ENCODE measurements around the gene ZFR.
"Not testable (repeated sequence)": the region's sequence is repeated elsewhere in the genome, so short reads cannot be mapped to it uniquely, and the experiment has no call there.

ZFR gene

GRCh38 chr5:32403760-32404159 lies 40.8 kb downstream of the ZFR start:
- DNase-seq: no peak

- no peak for DNase-seq
Observed at GRCh38 chr5:32400401-32400800, 44.1 kb downstream of the ZFR start.

DNA sequence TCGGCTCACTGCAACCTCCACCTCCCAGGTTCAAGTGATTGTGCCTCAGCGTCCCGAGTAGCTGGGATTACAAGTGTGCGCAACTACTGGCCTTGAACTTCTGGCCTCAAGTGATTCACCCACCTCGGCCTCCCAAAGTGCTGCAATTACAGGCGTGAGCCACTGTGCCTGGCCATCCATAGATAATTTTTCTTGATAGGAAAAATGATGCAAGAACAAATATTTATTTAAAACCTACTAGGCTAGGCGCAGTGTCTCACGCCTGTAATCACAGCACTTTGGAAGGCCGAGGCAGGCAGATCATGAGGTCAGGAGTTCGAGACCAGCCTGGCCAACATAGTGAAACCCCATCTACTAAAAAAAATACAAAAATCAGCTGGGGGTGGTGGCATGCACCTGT lies 45.8 kb downstream of the ZFR start:
- DNase-seq: not testable (repeated sequence)

GRCh38 chr5:32394981-32395380 lies 49.6 kb downstream of the ZFR start:
- no peak for DNase-seq

GRCh38 chr5:32392039-32392438 lies 52.5 kb downstream of the ZFR start:
- no peak for DNase-seq

DNA sequence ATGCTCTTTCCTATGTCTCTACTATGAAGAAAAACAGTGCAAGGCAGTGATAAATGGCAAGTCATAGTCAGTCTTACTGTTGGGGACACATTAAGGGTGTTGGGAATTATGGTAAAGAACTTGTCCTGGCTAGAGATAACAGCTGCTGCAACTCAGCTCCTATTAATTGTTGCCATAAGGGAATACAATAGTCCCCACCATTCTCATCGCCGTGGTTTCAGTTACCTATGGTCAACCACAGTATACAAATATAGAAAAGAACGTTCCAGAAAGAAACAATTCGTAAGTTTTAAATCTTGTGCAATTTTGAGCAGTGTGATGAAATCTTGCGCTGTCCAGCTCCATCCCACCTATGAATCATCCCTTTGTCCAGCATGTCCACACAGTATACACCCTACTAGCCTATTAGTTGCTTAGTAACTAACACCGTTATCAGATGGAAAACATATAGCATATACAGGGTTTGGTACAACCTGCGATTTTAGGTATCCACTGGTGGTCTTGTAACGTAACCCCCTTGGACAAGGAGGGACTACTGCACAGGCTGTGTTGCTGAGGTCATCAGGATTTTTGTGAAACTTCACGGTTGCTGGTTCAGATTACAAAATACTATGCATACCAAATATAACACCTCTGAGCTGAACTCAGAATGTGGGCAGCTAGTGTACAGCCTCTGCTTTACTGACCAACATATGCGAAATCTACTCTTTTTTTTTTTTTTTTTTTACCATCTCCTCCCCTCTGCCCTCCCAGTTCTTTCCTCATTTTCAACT lies 53.5 kb downstream of the ZFR start:
- DNase-seq: no peak

- DNase-seq: no peak
Observed at GRCh38 chr5:32388432-32389129, 56.0 kb downstream of the ZFR start.

DNA sequence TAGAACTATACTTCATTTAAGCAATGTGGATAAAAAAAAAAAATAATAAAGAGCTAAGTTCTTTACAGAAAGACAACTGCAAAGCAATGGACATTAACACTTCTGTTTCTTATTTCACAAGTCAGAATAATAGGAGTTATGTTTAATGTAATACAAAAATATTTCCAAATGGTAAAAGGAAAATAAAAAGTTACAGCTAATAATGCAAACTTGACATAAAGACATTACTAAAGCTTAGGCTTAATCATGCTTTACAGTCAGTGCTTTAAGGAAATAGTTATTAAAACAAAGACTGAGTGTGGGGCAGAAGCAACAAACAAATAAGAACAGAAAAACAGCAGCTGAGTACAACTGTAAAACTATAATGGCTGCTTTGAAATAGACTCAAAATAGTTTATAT lies 56.7 kb downstream of the ZFR start:
- no peak for DNase-seq

- no peak for DNase-seq
Observed at GRCh38 chr5:32387211-32387610, 57.3 kb downstream of the ZFR start.

- DNase-seq: no peak
Observed at GRCh38 chr5:32384621-32385020, 59.9 kb downstream of the ZFR start.

DNA sequence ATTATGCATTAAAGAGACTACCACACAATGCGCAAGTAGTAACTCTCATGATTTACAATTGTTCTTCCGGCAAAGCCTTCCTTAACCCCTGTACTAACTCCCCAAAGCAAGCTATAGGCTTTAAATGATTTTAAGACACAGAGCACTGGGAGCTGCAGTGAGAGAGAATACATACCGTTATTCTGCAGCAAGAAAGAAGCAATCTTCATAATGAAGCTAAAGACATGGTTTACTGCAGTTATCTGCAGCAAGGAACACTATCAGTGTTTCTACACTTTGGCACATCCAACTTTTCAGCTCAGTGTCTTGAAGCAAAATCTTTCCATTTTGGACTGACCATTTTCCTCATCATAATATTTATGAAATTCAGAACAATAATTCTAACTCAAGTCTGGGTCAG lies 61.0 kb downstream of the ZFR start:
- no peak for DNase-seq

DNA sequence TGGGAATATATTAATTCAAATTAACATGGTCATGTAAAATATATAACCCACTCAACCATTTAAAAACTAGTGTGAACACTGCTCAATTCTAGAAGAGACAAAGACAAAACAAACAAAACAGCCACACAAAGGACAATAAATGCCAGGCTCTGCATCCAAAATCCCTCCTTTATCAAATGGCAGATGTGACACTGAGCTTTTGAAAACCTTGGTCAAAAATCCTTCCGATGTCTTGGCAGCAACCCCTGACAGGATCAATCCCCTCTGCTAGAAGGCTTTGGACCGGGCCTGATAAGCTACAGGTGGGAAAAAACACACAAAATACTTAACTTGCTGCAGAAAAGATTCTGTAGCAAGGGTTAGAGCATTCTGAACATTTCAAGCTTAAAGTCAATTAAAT lies 61.5 kb downstream of the ZFR start:
- no peak for DNase-seq

GRCh38 chr5:32379421-32379820 lies 65.1 kb downstream of the ZFR start:
- DNase-seq: no peak

DNA sequence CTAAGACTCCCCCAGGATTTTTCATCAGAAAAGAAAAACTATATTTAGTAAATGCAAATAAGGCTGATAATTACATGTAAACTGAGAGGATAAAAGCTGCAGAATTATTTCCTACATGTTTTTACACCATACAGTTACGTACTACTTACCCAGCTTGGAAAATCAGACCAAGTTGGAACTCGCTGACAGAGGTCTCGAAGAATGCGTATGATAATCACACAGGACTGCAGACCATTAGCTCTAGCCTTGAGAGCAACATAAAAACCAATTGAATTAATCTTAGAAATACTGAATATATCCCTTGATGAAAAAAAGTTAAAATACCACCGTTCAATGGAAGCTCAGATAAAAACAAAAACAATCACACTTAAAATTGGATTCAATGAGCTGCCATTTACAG lies 65.6 kb downstream of the ZFR start:
- DNase-seq: no peak

DNA sequence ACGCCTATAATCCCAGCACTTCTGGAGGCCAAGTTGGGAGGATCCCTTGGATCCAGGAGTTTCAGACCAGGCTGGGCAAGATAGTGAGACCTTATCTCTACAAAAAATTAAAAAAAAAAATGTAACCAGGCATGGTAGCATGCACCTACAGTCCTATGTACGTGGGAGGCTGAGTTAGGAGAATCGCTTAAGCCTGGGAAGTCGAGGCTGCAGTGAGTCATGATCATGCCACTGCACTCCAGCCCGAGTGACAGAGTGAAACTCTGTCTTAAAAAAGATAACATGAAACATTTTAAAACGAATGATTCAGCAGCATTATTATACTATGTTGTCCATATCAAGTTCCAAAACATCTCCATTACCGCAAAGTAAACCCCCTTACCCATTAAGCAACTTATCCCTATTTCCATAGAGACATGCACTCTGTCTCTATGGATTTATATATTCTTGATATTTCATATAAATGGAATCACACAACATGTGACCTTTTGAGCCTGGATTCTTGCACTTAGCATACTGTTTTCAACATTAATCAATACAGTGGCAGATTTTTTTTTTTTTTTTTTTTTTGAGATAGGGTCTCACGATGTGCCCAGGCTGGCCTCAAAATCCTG lies 74.9 kb downstream of the ZFR start:
- no peak for DNase-seq

DNA sequence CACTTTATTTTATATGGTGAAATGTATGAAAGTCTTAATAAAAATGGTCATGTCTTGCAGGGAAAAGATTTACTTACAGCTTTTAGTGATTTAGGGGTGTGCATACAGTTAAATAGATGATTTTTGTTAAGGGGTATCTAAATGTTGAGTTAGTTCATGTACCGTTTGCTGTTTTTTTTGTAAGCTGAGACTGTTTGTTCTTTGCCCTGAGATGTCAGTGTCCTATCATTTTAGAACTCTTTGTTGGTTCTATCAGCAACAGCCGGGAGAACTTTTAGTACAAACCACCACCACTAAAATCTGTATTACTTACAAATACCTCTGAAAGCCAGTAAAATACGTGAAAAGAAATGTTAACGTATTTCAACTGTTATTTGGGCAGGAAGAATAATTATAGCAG lies 75.5 kb downstream of the ZFR start:
- DNase-seq: no peak

DNA sequence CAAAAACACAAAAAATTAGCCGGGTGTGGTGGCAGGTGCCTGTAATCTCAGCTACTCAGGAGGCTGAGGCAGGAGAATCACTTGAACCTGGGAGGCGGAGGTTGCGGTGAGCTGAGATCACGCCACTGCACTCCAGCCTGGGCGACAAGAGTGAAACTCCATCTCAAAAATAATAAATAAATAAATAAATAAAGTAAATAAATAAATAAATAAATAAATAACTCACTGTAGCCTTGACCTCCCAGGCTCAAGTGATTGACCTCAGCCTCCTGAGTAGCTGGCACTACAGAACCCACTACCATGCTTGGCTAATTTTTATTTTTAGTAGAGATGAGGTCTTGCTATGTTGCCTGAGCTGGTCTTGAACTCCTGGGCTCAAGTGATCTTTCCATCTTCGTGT lies 77.3 kb downstream of the ZFR start:
- not testable (repeated sequence) for DNase-seq

DNA sequence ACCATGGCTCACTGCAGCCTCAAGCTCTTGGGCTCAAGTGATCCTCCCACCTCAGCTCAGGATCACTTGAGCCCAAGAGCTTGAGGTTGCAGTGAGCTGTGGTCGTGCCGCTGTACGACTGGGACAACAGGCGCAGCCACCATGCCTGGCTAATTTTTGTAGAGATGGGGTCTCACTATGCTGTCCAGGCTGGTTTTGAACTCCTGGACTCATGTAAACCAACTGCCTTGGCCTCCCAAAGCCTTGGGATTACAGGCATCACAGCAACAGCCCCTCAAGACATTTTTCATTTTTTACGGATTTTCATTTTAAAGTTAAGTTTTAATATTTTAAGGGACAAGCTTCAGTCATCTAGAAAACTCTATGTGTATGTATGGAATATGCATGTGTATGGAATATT lies 78.9 kb downstream of the ZFR start:
- no peak for DNase-seq

- DNase-seq: no peak
Observed at GRCh38 chr5:32363030-32363429, 81.5 kb downstream of the ZFR start.

GRCh38 chr5:32362527-32362926 lies 82.0 kb downstream of the ZFR start:
- DNase-seq: no peak

DNA sequence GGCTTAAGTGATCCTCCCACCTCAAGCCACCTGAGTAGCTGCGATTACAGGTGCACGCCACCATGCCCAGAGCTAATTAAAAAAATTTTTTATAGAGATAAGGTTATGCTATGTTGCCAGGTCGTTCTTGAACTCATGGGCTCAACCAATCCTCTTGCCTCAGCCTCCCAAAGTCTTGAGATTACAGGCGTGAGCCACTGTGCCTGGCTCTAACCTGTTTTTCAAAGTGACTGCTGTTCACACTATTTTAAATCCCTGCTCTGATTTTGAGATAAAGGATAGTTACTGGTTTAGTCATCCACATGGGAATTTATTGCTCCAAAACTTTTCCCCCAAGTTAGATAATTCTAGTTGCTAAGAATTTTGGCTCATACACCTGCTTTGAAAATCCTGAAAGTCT lies 83.6 kb downstream of the ZFR start:
- no peak for DNase-seq

- no peak for DNase-seq
Observed at GRCh38 chr5:32358611-32359010, 85.9 kb downstream of the ZFR start.

- no peak for DNase-seq
Observed at GRCh38 chr5:32357658-32358057, 86.9 kb downstream of the ZFR start.

- DNase-seq: no peak
Observed at GRCh38 chr5:32355686-32356085, 88.9 kb downstream of the ZFR start.
